SK-N-SH treated with all-trans-retinoic acid at 6 μM for 48 hours (cell line): Measurements from ENCODE around the gene PTPRN2.

Experiments used
- ATAC-seq: fragments of 200-7000 bp; cut with Tn5 transposase; 3 replicates; pipeline ENCODE4 v1.9.1; 2020; ENCODE audit warnings: mild to moderate bottlenecking, moderate library complexity
- ARNTL ChIP-seq: fragments of 450-650 bp; formaldehyde crosslinking; IDR thresholded peaks from 2 replicates; pipeline ENCODE4 v1.5.0; 2020; ENCODE audit warnings: low read depth, mild to moderate bottlenecking, moderate library complexity, borderline replicate concordance
- BACH2 ChIP-seq: fragments of 250-450 bp; sonication (Bioruptor Pico); IDR thresholded peaks from 2 replicates; pipeline ENCODE4 v1.9.0; 2021; ENCODE audit warnings: mild to moderate bottlenecking, borderline replicate concordance
- CREB5 ChIP-seq: fragments of 250-450 bp; sonication (Bioruptor Pico); IDR thresholded peaks from 2 replicates; pipeline ENCODE4 v1.5.1; 2020; ENCODE audit warnings: low read depth, mild to moderate bottlenecking, moderate library complexity
- CSDC2 ChIP-seq: fragments of 250-450 bp; sonication (Bioruptor Pico); IDR thresholded peaks from 2 replicates; pipeline ENCODE4 v1.5.0; 2020; ENCODE audit warnings: mild to moderate bottlenecking, moderate library complexity
- ESRRG ChIP-seq: fragments of 250-450 bp; sonication (Bioruptor Pico); IDR thresholded peaks from 2 replicates; pipeline ENCODE4 v1.6.1; 2021; ENCODE audit warnings: mild to moderate bottlenecking
- GLIS3 ChIP-seq: fragments of 250-450 bp; sonication (Bioruptor Pico); IDR thresholded peaks from 2 replicates; pipeline ENCODE4 v1.5.0; 2020; ENCODE audit warnings: mild to moderate bottlenecking, moderate library complexity
- ISL1 ChIP-seq: fragments of 250-450 bp; sonication (Bioruptor Pico); IDR thresholded peaks from 2 replicates; pipeline ENCODE4 v2.1.2; 2022; ENCODE audit warnings: mild to moderate bottlenecking, moderate library complexity
- OSR1 ChIP-seq: fragments of 250-450 bp; sonication (Bioruptor Pico); IDR thresholded peaks from 2 replicates; pipeline ENCODE4 v1.8.0; 2022; ENCODE audit warnings: moderate library complexity, mild to moderate bottlenecking, inconsistent platforms
- PPARA ChIP-seq: fragments of 250-450 bp; sonication (Bioruptor Pico); IDR thresholded peaks from 2 replicates; pipeline ENCODE4 v1.5.0; 2020; ENCODE audit warnings: mild to moderate bottlenecking, borderline replicate concordance
- SNAI2 ChIP-seq: fragments of 250-450 bp; sonication (Bioruptor Pico); IDR thresholded peaks from 2 replicates; pipeline ENCODE4 v1.5.0; 2020; ENCODE audit warnings: mild to moderate bottlenecking, moderate library complexity
- TCF4 ChIP-seq: fragments of 250-450 bp; sonication (Bioruptor Pico); IDR thresholded peaks from 2 replicates; pipeline ENCODE4 v1.8.0; 2021; ENCODE audit warnings: mild to moderate bottlenecking, moderate library complexity, borderline replicate concordance
- TOX ChIP-seq: fragments of 250-450 bp; sonication (Bioruptor Pico); IDR thresholded peaks from 2 replicates; pipeline ENCODE4 v1.8.0; 2021; ENCODE audit warnings: mild to moderate bottlenecking, moderate library complexity, borderline replicate concordance
- ZC3H10 ChIP-seq: fragments of 250-450 bp; sonication (Bioruptor Pico); IDR thresholded peaks from 2 replicates; pipeline ENCODE4 v1.5.1; 2021; ENCODE audit warnings: mild to moderate bottlenecking, moderate library complexity
- ZFP3 ChIP-seq: fragments of 250-450 bp; sonication (Bioruptor Pico); IDR thresholded peaks from 2 replicates; pipeline ENCODE4 v1.5.0; 2020; ENCODE audit warnings: mild to moderate bottlenecking, moderate library complexity
- ZFP30 ChIP-seq: fragments of 450-650 bp; formaldehyde crosslinking; IDR thresholded peaks from 2 replicates; pipeline ENCODE4 v1.5.0; 2022; ENCODE audit warnings: mild to moderate bottlenecking, moderate library complexity
- ZNF565 ChIP-seq: fragments of 450-650 bp; formaldehyde crosslinking; conservative IDR thresholded peaks from 2 replicates; pipeline ENCODE4 v1.5.0; 2020; ENCODE audit warnings: low read depth, mild to moderate bottlenecking, moderate library complexity
- ZNF70 ChIP-seq: fragments of 450-650 bp; formaldehyde crosslinking; IDR thresholded peaks from 2 replicates; pipeline ENCODE4 v1.5.0; 2020; ENCODE audit warnings: mild to moderate bottlenecking, moderate library complexity
- ZNF8 ChIP-seq: fragments of 450-650 bp; formaldehyde crosslinking; IDR thresholded peaks from 2 replicates; pipeline ENCODE4 v1.5.0; 2020; ENCODE audit warnings: mild to moderate bottlenecking, moderate library complexity
- TF ChIP-seq, protein P1 (sequence below): fragments of 250-450 bp; sonication (Bioruptor Pico); IDR thresholded peaks from 2 replicates; pipeline ENCODE4 v1.5.1; 2021; ENCODE audit warnings: mild to moderate bottlenecking, moderate library complexity
- TF ChIP-seq, protein P2 (sequence below): fragments of 250-450 bp; sonication (Bioruptor Pico); IDR thresholded peaks from 2 replicates; pipeline ENCODE4 v1.8.0; 2020; ENCODE audit warnings: mild to moderate bottlenecking, moderate library complexity, borderline replicate concordance
- TF ChIP-seq, protein P3 (sequence below): fragments of 250-450 bp; sonication (Bioruptor Pico); IDR thresholded peaks from 2 replicates; pipeline ENCODE4 v1.8.0; 2021; ENCODE audit warnings: low read depth, mild to moderate bottlenecking, moderate library complexity, borderline replicate concordance

PTPRN2 gene

GRCh38 chr7:157532068-157532467 lies 1055.6 kb downstream of the PTPRN2 start:
- no peak for ATAC-seq
- TF ChIP-seq ZFP3 (CRISPR knock-in tag) (no peak), ISL1 (no peak), ZNF565 (no peak), TCF4 (CRISPR knock-in tag) (no peak), BACH2 (CRISPR knock-in tag) (no peak), CREB5 (CRISPR knock-in tag) (no peak), TOX (no peak), GLIS3 (CRISPR knock-in tag) (no peak), ZC3H10 (CRISPR knock-in tag) (no peak), CSDC2 (CRISPR knock-in tag) (no peak), PPARA (CRISPR knock-in tag) (no peak), ZNF70 (CRISPR knock-in tag) (no peak), SNAI2 (CRISPR knock-in tag) (no peak), ARNTL (no peak), ZFP30 (CRISPR knock-in tag) (no peak)
- TF ChIP-seq, protein P1, sequence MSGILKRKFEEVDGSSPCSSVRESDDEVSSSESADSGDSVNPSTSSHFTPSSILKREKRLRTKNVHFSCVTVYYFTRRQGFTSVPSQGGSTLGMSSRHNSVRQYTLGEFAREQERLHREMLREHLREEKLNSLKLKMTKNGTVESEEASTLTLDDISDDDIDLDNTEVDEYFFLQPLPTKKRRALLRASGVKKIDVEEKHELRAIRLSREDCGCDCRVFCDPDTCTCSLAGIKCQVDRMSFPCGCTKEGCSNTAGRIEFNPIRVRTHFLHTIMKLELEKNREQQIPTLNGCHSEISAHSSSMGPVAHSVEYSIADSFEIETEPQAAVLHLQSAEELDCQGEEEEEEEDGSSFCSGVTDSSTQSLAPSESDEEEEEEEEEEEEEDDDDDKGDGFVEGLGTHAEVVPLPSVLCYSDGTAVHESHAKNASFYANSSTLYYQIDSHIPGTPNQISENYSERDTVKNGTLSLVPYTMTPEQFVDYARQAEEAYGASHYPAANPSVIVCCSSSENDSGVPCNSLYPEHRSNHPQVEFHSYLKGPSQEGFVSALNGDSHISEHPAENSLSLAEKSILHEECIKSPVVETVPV (CRISPR knock-in tag) = no peak
- TF ChIP-seq, protein P2, sequence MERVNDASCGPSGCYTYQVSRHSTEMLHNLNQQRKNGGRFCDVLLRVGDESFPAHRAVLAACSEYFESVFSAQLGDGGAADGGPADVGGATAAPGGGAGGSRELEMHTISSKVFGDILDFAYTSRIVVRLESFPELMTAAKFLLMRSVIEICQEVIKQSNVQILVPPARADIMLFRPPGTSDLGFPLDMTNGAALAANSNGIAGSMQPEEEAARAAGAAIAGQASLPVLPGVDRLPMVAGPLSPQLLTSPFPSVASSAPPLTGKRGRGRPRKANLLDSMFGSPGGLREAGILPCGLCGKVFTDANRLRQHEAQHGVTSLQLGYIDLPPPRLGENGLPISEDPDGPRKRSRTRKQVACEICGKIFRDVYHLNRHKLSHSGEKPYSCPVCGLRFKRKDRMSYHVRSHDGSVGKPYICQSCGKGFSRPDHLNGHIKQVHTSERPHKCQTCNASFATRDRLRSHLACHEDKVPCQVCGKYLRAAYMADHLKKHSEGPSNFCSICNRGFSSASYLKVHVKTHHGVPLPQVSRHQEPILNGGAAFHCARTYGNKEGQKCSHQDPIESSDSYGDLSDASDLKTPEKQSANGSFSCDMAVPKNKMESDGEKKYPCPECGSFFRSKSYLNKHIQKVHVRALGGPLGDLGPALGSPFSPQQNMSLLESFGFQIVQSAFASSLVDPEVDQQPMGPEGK (CRISPR knock-in tag) = no peak
- TF ChIP-seq, protein P3, sequence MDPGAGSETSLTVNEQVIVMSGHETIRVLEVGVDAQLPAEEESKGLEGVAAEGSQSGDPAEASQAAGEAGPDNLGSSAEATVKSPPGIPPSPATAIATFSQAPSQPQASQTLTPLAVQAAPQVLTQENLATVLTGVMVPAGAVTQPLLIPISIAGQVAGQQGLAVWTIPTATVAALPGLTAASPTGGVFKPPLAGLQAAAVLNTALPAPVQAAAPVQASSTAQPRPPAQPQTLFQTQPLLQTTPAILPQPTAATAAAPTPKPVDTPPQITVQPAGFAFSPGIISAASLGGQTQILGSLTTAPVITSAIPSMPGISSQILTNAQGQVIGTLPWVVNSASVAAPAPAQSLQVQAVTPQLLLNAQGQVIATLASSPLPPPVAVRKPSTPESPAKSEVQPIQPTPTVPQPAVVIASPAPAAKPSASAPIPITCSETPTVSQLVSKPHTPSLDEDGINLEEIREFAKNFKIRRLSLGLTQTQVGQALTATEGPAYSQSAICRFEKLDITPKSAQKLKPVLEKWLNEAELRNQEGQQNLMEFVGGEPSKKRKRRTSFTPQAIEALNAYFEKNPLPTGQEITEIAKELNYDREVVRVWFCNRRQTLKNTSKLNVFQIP (CRISPR knock-in tag) = no peak

DNA sequence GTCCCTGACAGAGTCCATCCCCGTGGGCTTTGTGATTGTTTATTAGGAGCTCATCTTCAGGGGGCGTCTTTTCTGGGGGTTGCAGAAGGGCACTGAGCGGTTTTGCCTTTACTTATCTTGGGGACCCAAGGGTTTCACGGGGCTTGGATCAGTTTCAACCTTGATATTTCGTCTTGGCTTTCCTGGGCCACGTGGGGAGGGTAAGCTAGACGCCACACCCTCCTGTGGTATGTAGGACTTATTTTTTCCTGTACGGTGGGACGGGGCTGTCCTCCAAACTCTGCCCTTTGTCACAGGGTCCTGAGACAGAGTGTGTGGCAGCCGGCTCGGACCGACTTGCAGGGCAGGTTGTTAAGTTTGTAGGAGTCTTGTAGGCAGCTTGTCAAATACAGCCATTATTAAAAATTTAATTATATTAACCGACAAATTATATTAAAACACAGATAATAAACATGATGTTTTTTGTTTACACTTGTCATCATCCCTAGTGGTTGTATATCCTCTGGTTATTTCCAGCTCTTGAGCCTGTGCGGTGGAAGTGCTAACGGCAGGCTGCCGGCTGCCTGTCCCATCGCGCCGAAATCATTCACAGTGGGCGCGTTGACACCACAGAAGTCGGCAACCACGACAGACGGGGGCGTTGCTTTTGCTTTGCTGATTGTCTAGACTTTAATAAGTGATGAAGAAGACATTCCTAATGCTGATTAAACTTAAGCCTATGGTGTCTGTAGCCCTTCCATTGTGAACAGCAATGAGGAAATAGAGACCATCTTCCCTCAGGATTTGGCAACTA lies 1057.7 kb downstream of the PTPRN2 start:
- no peak for ATAC-seq
- no peak for TF ChIP-seq ZC3H10 (CRISPR knock-in tag)
- TF ChIP-seq, protein P3 (CRISPR knock-in tag) = no peak
- no peak for TF ChIP-seq ZNF8 (CRISPR knock-in tag)
- no peak for TF ChIP-seq ARNTL
- no peak for TF ChIP-seq ZNF565

DNA sequence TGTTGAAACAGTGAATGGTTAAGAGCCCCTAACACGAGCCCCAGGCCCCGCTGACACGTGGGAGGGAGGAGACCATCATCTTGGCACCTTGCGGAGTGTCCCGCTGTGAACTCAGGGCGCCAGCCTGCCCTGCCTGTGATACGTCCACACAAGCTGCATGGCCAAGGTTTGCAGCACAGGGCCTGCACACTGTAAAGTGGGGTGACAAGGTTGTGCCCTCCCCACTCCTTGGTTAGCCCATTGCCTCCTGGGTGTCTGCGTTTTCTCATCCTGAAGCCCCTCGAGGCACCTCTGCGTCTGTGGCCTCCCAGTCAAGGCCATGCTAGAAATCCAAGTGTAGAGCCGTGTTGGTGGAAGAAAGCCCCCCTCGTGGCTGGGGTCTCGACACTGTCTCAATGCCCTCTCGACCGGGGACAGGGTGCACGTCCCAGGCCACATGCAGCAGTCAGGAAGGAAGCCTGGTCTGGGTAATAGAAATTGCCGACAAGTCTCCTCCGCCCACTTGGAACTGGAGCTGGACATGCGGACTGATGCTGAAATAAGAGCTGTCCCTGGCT lies 1058.8 kb downstream of the PTPRN2 start:
- ATAC-seq = no peak
- TF ChIP-seq TCF4 (CRISPR knock-in tag) (no peak), ISL1 (no peak), OSR1 (CRISPR knock-in tag) (no peak), ZNF8 (CRISPR knock-in tag) (no peak), ZFP3 (CRISPR knock-in tag) (no peak), ZNF565 (no peak), ZFP30 (CRISPR knock-in tag) (no peak), TOX (no peak), CREB5 (CRISPR knock-in tag) (no peak), ESRRG (CRISPR knock-in tag) (no peak), BACH2 (CRISPR knock-in tag) (no peak), GLIS3 (CRISPR knock-in tag) (no peak)
- TF ChIP-seq, protein P2 (CRISPR knock-in tag) = no peak
- TF ChIP-seq, protein P1 (CRISPR knock-in tag) = no peak
- TF ChIP-seq, all 23 proteins: peak for 0
